Thyroid gland (tissue), 4 donors: ENCODE results near the gene FOXF1. TPM values are rescaled to one million over a fixed set of nuclear protein-coding genes. Genes with fewer than 3 reads are reported as not detected.
A peak's percentile ranks its signal among the peaks of the same experiment; 100 is the strongest.

ENCODE experiments used
- DNase-seq, 2 donors: peaks; one replicate each; pipeline ENCODE4 v3.0.0-alpha.2; 2019
- H3K27ac ChIP-seq, 3 donors: fragments of 200-600 bp; sonication (generic); 1 replicate in 2 of 3; 2 replicates in 1 of 3; pipeline ENCODE4 v1.5.1; 2016 to 2019; ENCODE audit warnings: mild to moderate bottlenecking in 1 of 3, moderate library complexity in 1 of 3
- H3K27me3 ChIP-seq: fragments of 200-600 bp; sonication (generic); one replicate; pipeline ENCODE4 v1.5.1; 2019
- H3K36me3 ChIP-seq, 2 donors: fragments of 200-600 bp; sonication (generic); one replicate each; pipeline ENCODE4 v1.5.1; 2016 to 2019
- H3K4me1 ChIP-seq, 2 donors: fragments of 200-600 bp; sonication (generic); one replicate each; pipeline ENCODE4 v1.5.1; 2017 to 2019
- H3K4me3 ChIP-seq, 3 donors: fragments of 200-600 bp; sonication (generic); replicated peaks in 1 of 3; 1 replicate in 2 of 3; 2 replicates in 1 of 3; pipeline ENCODE4 v1.5.1; 2016; ENCODE audit warnings: mild to moderate bottlenecking in 1 of 3
- H3K9me3 ChIP-seq: fragments of 200-600 bp; sonication (generic); one replicate; pipeline ENCODE4 v1.5.1; 2017
- CTCF ChIP-seq, 6 experiments: fragments of 200-600 bp in 3 of 6; fragments of 450-650 bp in 3 of 6; sonication (generic) in 3 of 6; IDR thresholded peaks; one replicate each; pipeline ENCODE4 v1.5.1; 2016 to 2019; ENCODE audit warnings: antibody characterized with exemption in 6 of 6, mild to moderate bottlenecking in 2 of 6, inconsistent platforms in 1 of 6, moderate library complexity in 1 of 6
- POLR2A ChIP-seq, 2 donors: fragments of 450-650 bp; IDR thresholded peaks; one replicate each; pipeline ENCODE4 v1.6.1; 2017; ENCODE audit warnings: antibody characterized with exemption in 2 of 2, mild to moderate bottlenecking in 2 of 2, moderate library complexity in 1 of 2
- WGBS, 2 donors: methylation state at CpG; one replicate each; pipeline ENCODE4 v1.1.5; 2017; 5-methylcytosine and 5-hydroxymethylcytosine counted together
- intact Hi-C: fragments of 100-400 bp; cut with DNase I; formaldehyde crosslinking; loops from one replicate; pipeline ENCODE4 v1.15.1; 2023
- total RNA-seq, 4 donors: library from RNA; depleted of rRNA; stranded (reverse); fragments of >200 nt; gene quantifications; one replicate each; pipeline ENCODE4 v1.2.3, GENCODE V29; 2016

FOXF1 gene
- total RNA-seq, 4 donors from 2014 or later, result 1.5 to 3.7 (median 2.3) TPM

- no peaks in the 10 kb centered on the region for H3K9me3 ChIP-seq
- H3K4me1 ChIP-seq, result peaks cover 22 to 34% of the 10 kb centered on the region in 2 donors
- H3K27ac ChIP-seq, result peak overlapping the region in 1 of 3 donors; percentile 79
- no peak for TF ChIP-seq CTCF (IDR thresholded peaks at IDR 0.05)
- TF ChIP-seq POLR2A (IDR thresholded peaks at IDR 0.05), result no peak
- intact Hi-C loops, result no loop called here
- H3K27me3 ChIP-seq, result peaks cover 38% of the 10 kb centered on the region
- 10% methylated on average over 15 of the region's 24 CpGs; no CpG with 5 or more reads in 1 of the 2 donors for WGBS, 2 donors
- H3K4me3 ChIP-seq, result peak overlapping the region in 1 of 3 donors; percentile 1
- no peaks in the 10 kb centered on the region for H3K36me3 ChIP-seq
- DNase-seq, result no peak
These were observed 2.1 kb downstream of the FOXF1 start for GRCh38 chr16:86512301-86512859.

- no peak overlapping the region for H3K4me3 ChIP-seq
- peaks cover 19 to 30% of the 10 kb centered on the region in 2 donors for H3K4me1 ChIP-seq
- no peaks in the 10 kb centered on the region for H3K9me3 ChIP-seq
- H3K27ac ChIP-seq, result peak overlapping the region in 1 of 3 donors; percentile 79
- 20 to 55% methylated on average over 21 to 24 of the region's 29 CpGs for WGBS, 2 donors
- no peak for TF ChIP-seq CTCF (IDR thresholded peaks at IDR 0.05)
- no peak for TF ChIP-seq POLR2A (IDR thresholded peaks at IDR 0.05)
- intact Hi-C loops, result no loop called here
- H3K36me3 ChIP-seq, result no peaks in the 10 kb centered on the region
- H3K27me3 ChIP-seq, result peaks cover 35% of the 10 kb centered on the region
- DNase-seq, result no peak
These were observed 2.6 kb downstream of the FOXF1 start for GRCh38 chr16:86512860-86513470.

- TF ChIP-seq POLR2A (IDR thresholded peaks at IDR 0.05) (no peak), CTCF (IDR thresholded peaks at IDR 0.05) (no peak)
- Histone ChIP-seq H3K4me1 (peaks cover 12 to 23% of the 10 kb centered on the region in 2 donors), H3K27ac (no peak overlapping the region), H3K27me3 (peaks cover 28% of the 10 kb centered on the region), H3K9me3 (no peaks in the 10 kb centered on the region), H3K36me3 (no peaks in the 10 kb centered on the region), H3K4me3 (no peak overlapping the region)
- 33 to 36% methylated on average over 35 of the region's 35 CpGs for WGBS, 2 donors
- intact Hi-C loops, result no loop called here
- DNase-seq, result no peak
These were observed 3.3 kb downstream of the FOXF1 start for GRCh38 chr16:86513471-86514277.

- no peak for TF ChIP-seq CTCF (IDR thresholded peaks at IDR 0.05)
- no peak for TF ChIP-seq POLR2A (IDR thresholded peaks at IDR 0.05)
- no peak overlapping the region for H3K4me3 ChIP-seq
- WGBS, 2 donors, result 27 to 36% methylated on average over 18 of the region's 18 CpGs
- no peaks in the 10 kb centered on the region for H3K36me3 ChIP-seq
- no peak overlapping the region for H3K27ac ChIP-seq
- no peaks in the 10 kb centered on the region for H3K9me3 ChIP-seq
- H3K4me1 ChIP-seq, result peaks cover 9 to 18% of the 10 kb centered on the region in 2 donors
- H3K27me3 ChIP-seq, result peaks cover 26% of the 10 kb centered on the region
- no peak for DNase-seq
- intact Hi-C loops, result loop anchor here (5.0 kb wide), 1 partner anchor 177 kb away; no protein-coding TSS in a partner anchor
These were observed 4.4 kb downstream of the FOXF1 start for GRCh38 chr16:86514481-86515376.
